GM20431 (cell line): ENCODE results near the gene HSFX1.
"Not testable (repeated sequence)": the region's sequence is repeated elsewhere in the genome, so short reads cannot be mapped to it uniquely, and the experiment has no call there.

Experiments
- in situ Hi-C: fragments of 300-500 bp; cut with MseI, MboI; formaldehyde crosslinking; loops from one replicate; pipeline ENCODE4 v1.15.0; 2020; ENCODE audit warnings: low sequenced_read_pairs; ENCODE audit not compliant: unreplicated experiment

The HSFX1 gene

GRCh38 chrX:149773768-149774167, at the start of gene HSFX1:
HSFX1 (plus strand) TSS chrX:149774068; CDS start chrX:149774682, 614 bp downstream.
- in situ Hi-C loops, result not testable (repeated sequence)

- in situ Hi-C loops, result not testable (repeated sequence)
Measured at GRCh38 chrX:149727308-149727707, 46.6 kb upstream of the HSFX1 start.

GRCh38 chrX:149742269-149742668, 31.6 kb upstream of the HSFX1 start:
- in situ Hi-C loops, result not testable (repeated sequence)

GRCh38 chrX:149746390-149747007, 27.4 kb upstream of the HSFX1 start:
- in situ Hi-C loops, result not testable (repeated sequence)

- in situ Hi-C loops, result no loop called here
Measured at GRCh38 chrX:149757206-149758067, 16.4 kb upstream of the HSFX1 start.

GRCh38 chrX:149758068-149758714, 15.7 kb upstream of the HSFX1 start:
- in situ Hi-C loops, result no loop called here

- in situ Hi-C loops, result not testable (repeated sequence)
Measured at GRCh38 chrX:149758715-149759078, 15.2 kb upstream of the HSFX1 start.

GRCh38 chrX:149759824-149760223, 14.0 kb upstream of the HSFX1 start:
- in situ Hi-C loops, result no loop called here

GRCh38 chrX:149760965-149761364, 12.9 kb upstream of the HSFX1 start:
- in situ Hi-C loops, result no loop called here

GRCh38 chrX:149761858-149762674, 11.8 kb upstream of the HSFX1 start:
- in situ Hi-C loops, result not testable (repeated sequence)

GRCh38 chrX:149762696-149763614, 10.9 kb upstream of the HSFX1 start:
- in situ Hi-C loops, result no loop called here

- in situ Hi-C loops, result not testable (repeated sequence)
Measured at GRCh38 chrX:149770344-149770743, 3.5 kb upstream of the HSFX1 start.

- in situ Hi-C loops, result not testable (repeated sequence)
Measured at GRCh38 chrX:149773026-149773425, 842 bp upstream of the HSFX1 start.

- in situ Hi-C loops, result not testable (repeated sequence)
Measured at GRCh38 chrX:149777999-149778398, 4.1 kb downstream of the HSFX1 start.

- in situ Hi-C loops, result not testable (repeated sequence)
Measured at GRCh38 chrX:149781727-149782126, 7.9 kb downstream of the HSFX1 start, which contains the start of gene MAGEA9. MAGEA9 (plus strand) TSS chrX:149781930; CDS start chrX:149786211, 4,281 bp downstream.

GRCh38 chrX:149795531-149795930, 21.7 kb downstream of the HSFX1 start:
- in situ Hi-C loops, result not testable (repeated sequence)

GRCh38 chrX:149799095-149799714, 25.3 kb downstream of the HSFX1 start:
- in situ Hi-C loops, result no loop called here

- in situ Hi-C loops, result no loop called here
Measured at GRCh38 chrX:149799938-149800337, 26.1 kb downstream of the HSFX1 start.
